ENCODE measurements around the gene FCN2.

FCN2 gene

GRCh38 chr9:134889386-134890154, 9.0 kb downstream of the FCN2 start:
- DNase-seq, result no peak

GRCh38 chr9:134890155-134890495, 9.5 kb downstream of the FCN2 start:
- DNase-seq, result no peak

- no peak for DNase-seq
These were observed 10.4 kb downstream of the FCN2 start for GRCh38 chr9:134891053-134891452.

GRCh38 chr9:134891713-134892112, 11.1 kb downstream of the FCN2 start:
- DNase-seq, result no peak

GRCh38 chr9:134892221-134892620, 11.6 kb downstream of the FCN2 start:
- no peak for DNase-seq

- no peak for DNase-seq
These were observed 12.3 kb downstream of the FCN2 start for GRCh38 chr9:134892820-134893420.

GRCh38 chr9:134894136-134894860, 13.7 kb downstream of the FCN2 start:
- DNase-seq, result no peak

GRCh38 chr9:134895097-134895496, 14.5 kb downstream of the FCN2 start:
- no peak for DNase-seq

- DNase-seq, result no peak
These were observed 14.9 kb downstream of the FCN2 start for GRCh38 chr9:134895567-134895907.

- DNase-seq, result no peak
These were observed 15.6 kb downstream of the FCN2 start for GRCh38 chr9:134895908-134896833.

- DNase-seq, result no peak
These were observed 16.4 kb downstream of the FCN2 start for GRCh38 chr9:134896834-134897583.

GRCh38 chr9:134897584-134898170, 17.1 kb downstream of the FCN2 start:
- no peak for DNase-seq

- DNase-seq, result no peak
These were observed 17.7 kb downstream of the FCN2 start for GRCh38 chr9:134898319-134898718.

GRCh38 chr9:134899168-134899567, 18.6 kb downstream of the FCN2 start:
- DNase-seq, result no peak

GRCh38 chr9:134899818-134900217, 19.2 kb downstream of the FCN2 start:
- no peak for DNase-seq

GRCh38 chr9:134902936-134903335, 22.3 kb downstream of the FCN2 start:
- no peak for DNase-seq

GRCh38 chr9:134908524-134909309, 28.1 kb downstream of the FCN2 start:
- DNase-seq, result no peak

GRCh38 chr9:134909511-134910481, 29.2 kb downstream of the FCN2 start:
- DNase-seq, result no peak

GRCh38 chr9:134912126-134912840, 31.7 kb downstream of the FCN2 start:
- DNase-seq, result no peak
